GM18517 (cell line): ENCODE results near the gene SLC12A7.
"Not testable (repeated sequence)": the region's sequence is repeated elsewhere in the genome, so short reads cannot be mapped to it uniquely, and the experiment has no call there.

Experiments used
- ATAC-seq: cut with Tn5 transposase; IDR thresholded peaks from one replicate; pipeline ENCODE4 v1.9.1; 2021; ENCODE audit warnings: mild to moderate bottlenecking, moderate library complexity; ENCODE audit not compliant: unreplicated experiment

The SLC12A7 gene

GRCh38 chr5:1027631-1028441, 84.0 kb downstream of the SLC12A7 start:
- no peak for ATAC-seq

DNA sequence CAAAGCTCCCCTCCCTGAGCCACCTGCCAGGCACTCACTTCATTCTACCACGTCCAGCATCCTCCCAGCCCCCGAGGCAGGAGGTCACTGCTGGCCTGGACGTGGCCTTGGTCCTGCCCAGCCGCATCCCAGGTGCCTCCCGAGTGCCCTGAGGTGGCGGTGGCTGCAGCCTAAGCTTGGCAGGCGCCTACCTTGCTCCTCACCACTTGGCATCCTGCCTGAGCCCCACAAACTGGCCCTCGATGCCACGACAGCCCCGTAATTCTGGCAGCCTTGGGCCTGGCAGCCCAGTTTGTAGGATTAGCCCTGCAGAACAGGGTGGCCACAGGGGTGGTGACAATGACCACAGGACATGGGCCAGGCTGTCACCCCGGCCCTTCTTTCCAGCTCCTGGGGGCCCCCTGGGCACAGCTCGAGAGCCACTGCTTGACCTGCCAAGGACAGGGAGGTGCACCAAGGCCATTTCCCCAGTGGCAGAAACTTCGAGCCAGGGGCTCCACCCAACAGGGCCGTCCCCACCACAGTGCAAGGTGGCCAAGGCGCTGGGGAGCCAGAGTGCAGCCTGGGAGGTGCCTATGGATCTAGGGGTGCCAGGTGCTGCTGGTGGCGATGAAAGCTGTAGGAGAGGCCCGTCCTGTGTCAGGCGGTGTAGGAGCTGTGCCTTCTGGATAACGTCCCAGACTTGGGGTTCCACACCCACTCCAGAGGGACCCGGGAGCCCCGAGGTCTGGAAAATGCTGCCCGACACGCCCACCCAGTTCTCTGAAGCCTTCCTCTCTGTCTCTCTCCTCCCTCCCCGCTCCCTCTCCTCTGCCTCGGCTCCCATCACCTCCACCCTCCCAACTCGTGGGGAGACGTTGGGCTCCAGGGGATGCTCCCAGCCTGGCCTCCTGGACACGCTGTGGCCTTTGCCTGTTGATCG, 84.9 kb downstream of the SLC12A7 start:
- ATAC-seq: no peak

- ATAC-seq: not testable (repeated sequence)
Observed at GRCh38 chr5:1021969-1022336, 89.9 kb downstream of the SLC12A7 start.

GRCh38 chr5:1021136-1021968, 90.5 kb downstream of the SLC12A7 start:
- ATAC-seq: no peak

- ATAC-seq: no peak
Observed at GRCh38 chr5:1020452-1020961, 91.4 kb downstream of the SLC12A7 start.

DNA sequence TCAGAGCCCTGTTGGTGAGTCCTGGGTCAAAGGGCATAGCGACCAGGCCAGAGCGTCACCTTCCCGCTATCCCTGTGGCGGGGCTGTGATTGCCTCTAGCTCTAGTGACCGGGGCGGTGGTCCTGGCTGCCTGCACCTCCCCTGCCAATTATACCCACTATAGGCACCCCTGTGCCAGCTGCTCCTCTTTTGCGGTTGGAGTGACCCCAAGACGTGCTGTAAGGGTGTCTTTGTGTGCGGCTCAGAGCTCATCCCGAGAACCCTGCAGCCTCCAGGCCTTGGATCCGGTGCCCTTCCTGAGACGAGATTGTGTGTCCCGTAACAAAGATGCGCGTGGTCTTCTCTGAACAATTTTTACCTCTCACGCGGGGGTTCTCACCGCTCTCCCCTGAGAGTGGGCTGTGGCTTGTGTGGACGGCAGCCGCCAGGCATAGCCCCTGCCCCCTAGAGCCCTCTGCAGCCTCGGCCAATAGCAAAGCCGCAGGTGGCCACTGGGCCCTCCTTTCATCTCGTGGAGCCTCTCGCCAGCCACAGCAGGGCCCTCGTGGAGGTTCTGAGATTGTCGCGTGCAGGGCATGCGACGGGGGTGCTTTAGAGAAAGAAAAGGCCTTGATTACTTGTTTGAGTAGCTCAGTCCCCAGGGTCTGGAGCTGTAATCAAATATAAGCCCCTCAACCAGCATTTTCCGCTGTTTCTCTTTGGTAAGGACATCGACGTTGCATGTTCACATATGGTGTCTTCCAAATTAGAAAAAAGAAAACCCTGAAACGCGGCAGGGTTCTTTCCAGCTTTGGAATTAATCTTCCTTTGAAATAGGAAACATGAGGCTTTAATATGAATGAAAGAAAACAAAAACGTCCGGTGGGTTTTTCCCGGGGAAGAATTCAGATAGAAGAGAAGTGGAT, 92.6 kb downstream of the SLC12A7 start:
- ATAC-seq: no peak

GRCh38 chr5:1018596-1018995, 93.3 kb downstream of the SLC12A7 start:
- ATAC-seq: no peak

GRCh38 chr5:1017691-1018455, 94.0 kb downstream of the SLC12A7 start:
- ATAC-seq: no peak

DNA sequence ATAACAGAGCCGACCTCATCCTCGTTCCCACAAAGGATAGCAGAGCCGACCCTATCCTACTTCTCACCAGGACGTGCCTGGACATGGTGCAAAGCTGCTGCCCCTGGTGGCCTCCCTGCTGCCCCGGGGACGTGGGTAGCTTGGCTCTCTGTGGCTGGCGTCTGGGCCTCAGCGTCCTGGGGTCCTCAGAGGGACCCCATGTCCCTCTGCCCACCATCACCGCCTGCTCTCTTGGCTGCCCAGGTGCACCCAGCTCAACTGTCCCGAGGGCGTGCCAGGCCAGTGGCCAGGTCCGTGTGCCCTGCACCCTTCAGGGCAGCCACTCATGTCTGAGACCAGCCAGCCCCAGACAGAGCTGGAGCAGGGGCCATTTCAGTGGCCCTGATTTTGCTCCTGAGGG, 94.8 kb downstream of the SLC12A7 start:
- no peak for ATAC-seq

GRCh38 chr5:1016476-1016875, 95.4 kb downstream of the SLC12A7 start:
- no peak for ATAC-seq

- ATAC-seq: no peak
Observed at GRCh38 chr5:1016036-1016435, 95.8 kb downstream of the SLC12A7 start.

DNA sequence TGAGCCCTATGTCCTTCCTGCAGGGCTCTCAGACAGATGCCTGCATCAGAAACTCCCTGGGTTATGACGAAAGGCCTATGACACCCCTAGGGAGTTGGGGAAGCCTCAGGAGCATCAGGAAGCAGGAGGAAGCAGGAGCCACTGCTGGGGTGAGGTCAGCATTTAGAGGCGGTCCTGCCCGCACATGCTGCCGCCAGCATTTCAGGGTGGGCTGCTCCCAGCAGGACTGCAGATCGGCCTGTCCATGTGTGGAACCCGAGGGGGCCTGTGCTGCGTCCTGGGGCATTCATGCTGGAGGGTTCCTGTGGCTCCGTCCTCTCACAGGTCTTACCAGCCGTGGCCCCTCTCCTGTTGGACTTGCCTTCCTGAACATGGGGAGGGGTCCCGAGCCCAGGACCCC, 96.4 kb downstream of the SLC12A7 start:
- no peak for ATAC-seq

DNA sequence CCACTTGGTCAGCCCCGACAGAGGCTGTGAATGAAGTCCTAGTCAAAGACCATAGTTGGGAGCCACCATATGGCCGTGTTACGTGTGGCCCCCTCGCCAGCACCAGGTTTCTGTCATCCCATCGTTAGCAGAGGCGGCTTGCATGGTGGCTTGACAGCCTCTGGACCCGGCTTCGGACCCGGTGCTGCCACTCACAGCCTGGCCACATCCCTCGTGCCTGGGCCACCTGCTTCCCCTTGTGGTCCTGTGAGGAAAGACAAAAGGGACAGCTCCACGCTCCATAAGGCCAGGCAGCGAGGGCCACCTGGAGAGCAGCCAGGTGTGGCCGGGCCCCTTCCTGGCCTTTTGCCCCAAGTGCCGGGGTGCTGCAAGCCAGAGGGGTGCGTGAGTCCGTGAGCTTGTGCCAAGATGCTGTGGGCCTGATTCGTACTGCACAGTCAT, 97.1 kb downstream of the SLC12A7 start:
- ATAC-seq: no peak

DNA sequence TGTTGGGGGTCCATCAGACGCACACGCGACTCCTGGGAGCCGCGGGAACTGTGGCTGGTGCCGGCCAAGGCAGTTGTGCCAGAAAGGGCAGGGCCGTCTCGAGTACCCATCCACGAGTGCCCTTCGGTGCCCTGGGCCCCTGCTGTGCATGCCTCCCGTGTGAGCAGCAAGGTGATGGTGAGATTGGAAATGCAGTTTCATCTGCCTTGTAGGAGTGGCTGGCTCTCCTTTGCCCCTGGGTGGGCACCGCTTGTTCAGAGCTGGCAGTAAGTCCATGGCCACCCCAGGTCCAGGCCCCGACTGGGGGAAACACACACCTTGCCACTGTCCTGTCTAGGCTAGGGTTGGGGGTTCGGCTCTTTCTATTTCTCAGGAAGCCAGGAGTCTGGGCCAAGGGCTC, 97.5 kb downstream of the SLC12A7 start:
- no peak for ATAC-seq

DNA sequence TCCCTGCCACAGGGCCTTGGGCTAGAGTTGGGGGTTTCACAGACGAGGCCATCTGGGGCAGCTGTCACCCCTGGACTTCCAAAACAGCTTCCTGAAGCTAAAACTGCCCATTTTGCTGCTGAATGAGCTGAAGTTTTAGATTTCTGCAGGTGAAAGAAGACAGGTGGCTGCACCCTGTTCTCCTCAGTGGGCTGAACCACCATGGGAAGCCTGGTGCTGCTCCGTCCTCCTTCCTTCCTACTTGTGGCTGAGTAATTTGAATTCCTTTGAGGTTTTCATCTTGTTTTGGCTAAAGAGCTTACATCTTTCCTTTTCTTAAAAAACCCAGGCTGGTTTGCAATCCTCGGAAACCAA, 97.9 kb downstream of the SLC12A7 start:
- no peak for ATAC-seq

- ATAC-seq: no peak
Observed at GRCh38 chr5:1013238-1013947, 98.5 kb downstream of the SLC12A7 start.

DNA sequence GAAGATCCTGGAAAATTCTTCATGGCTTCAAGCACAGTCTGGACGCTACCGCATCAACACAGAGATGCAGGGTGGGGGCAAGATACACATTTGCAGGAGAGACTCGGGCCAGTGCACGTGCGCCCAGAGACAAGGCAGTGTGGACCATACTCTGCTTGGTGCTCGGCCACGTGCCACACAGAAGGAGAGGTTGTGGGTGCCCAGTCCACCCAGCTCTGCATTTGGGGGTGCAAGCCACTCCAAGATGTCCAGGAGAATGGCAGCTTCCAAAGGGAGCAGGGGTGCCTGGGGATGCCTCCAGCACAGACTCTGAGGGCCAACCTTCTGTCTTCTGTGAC, 99.0 kb downstream of the SLC12A7 start:
- no peak for ATAC-seq

DNA sequence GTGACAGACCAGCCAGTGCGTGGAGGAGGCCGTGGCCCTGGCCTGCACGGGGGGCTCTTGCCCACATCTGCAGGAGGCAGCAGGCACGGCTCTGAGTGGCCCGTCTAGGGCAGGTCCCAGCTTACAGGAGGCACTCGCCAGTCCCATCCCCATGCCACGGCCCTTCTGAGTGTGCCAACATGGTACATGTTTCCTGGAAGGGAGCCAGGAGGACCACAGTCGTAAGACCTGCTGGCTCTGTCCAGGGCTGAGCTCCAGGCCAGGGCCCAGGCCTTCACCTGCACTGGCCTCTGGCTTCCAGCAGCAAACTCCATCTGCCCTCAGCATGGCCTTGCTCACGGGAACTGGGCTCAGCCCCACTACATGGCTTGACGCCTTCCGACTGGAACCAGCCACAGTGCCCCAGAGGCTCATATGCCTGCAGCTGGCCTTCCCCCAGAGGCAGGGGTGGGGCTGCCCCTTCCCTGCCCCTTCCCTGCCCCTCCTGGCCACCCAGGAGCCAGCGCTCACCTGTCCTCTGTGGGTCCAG, 99.5 kb downstream of the SLC12A7 start:
- ATAC-seq: no peak
